NCI-H748 (cell line): ENCODE data around the gene ALPP.
"Not testable (repeated sequence)": the region's sequence is repeated elsewhere in the genome, so short reads cannot be mapped to it uniquely, and the experiment has no call there.

Experiments
- DNase-seq: peaks from one replicate; lab custom pipeline; 2025; ENCODE audit not compliant: unreplicated experiment; lab: John Stamatoyannopoulos, UW

ALPP gene

GRCh38 chr2:232363064-232363783 is 15.3 kb upstream of the ALPP start:
- DNase-seq, result not testable (repeated sequence)

- DNase-seq, result no peak
These were observed 14.6 kb upstream of the ALPP start for GRCh38 chr2:232363784-232364615.

- DNase-seq, result not testable (repeated sequence)
These were observed 13.6 kb upstream of the ALPP start for GRCh38 chr2:232364806-232365594.

- peak; percentile 11 for DNase-seq
These were observed 12.8 kb upstream of the ALPP start for GRCh38 chr2:232365621-232366321.

GRCh38 chr2:232366461-232366860 is 12.1 kb upstream of the ALPP start:
- not testable (repeated sequence) for DNase-seq

- no peak for DNase-seq
These were observed 11.5 kb upstream of the ALPP start for GRCh38 chr2:232367016-232367415.

GRCh38 chr2:232367591-232368233 is 10.8 kb upstream of the ALPP start:
- DNase-seq, result no peak

- DNase-seq, result no peak
These were observed 10.2 kb upstream of the ALPP start for GRCh38 chr2:232368311-232368731.

GRCh38 chr2:232369126-232369951 is 9.2 kb upstream of the ALPP start:
- no peak for DNase-seq

- DNase-seq, result not testable (repeated sequence)
These were observed 8.5 kb upstream of the ALPP start for GRCh38 chr2:232370007-232370406.

GRCh38 chr2:232372231-232373208 is 6.0 kb upstream of the ALPP start:
- DNase-seq, result no peak

- DNase-seq, result no peak
These were observed 4.2 kb upstream of the ALPP start for GRCh38 chr2:232374356-232374755.

- no peak for DNase-seq
These were observed 3.4 kb upstream of the ALPP start for GRCh38 chr2:232375164-232375563.

- DNase-seq, result no peak
These were observed 2.3 kb upstream of the ALPP start for GRCh38 chr2:232376260-232376659.

- DNase-seq, result no peak
These were observed 1.8 kb upstream of the ALPP start for GRCh38 chr2:232376713-232377112.

- no peak for DNase-seq
These were observed 1.2 kb upstream of the ALPP start for GRCh38 chr2:232377319-232377718.

- no peak for DNase-seq
These were observed 463 bp upstream of the ALPP start for GRCh38 chr2:232377841-232378734.
